NCI-H128 (cell line): ENCODE measurements around the gene SLC16A4.
"Not testable (repeated sequence)": the region's sequence is repeated elsewhere in the genome, so short reads cannot be mapped to it uniquely, and the experiment has no call there.

ENCODE experiments used
- DNase-seq: peaks from one replicate; lab custom pipeline; 2025; ENCODE audit not compliant: unreplicated experiment; lab: John Stamatoyannopoulos, UW

The SLC16A4 gene

DNA sequence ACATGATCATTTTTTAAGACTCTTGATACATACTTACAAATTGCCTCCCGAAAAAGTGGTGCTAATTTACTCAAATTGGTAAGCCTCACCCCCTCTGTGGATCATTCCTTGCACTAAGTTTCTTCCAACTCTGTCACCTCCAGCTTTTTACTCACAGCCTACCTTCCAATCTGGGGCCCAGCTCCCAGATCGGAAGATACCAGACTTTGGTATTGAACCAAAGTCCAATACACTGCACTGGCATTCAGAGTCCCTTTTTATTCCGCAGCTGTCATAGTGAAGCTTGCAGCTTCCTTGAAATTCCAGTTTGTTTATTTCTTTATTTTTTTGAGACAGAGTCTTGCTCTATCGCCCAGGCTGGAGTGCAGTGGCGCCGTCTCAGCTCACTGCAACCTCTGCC, 18.5 kb upstream of the SLC16A4 start:
- no peak for DNase-seq

DNA sequence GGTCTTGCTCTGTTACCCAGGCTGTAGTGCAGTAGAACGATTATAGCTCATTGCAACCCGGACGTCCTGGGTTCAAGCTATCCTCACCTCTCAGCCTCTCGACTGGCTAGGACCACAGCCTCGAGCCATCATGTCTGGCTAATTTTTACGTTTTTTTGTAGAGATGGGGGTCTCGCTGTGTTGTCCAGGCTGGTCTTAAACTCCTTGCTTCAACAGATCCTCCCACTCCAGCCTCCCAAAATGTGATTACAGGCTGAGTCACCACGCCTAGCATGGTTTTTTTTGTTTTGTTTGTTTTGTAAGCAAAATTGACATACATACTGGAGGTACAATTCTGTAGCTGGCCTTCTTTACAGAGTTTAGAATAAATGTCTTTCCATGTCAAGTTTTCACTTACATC, 17.7 kb upstream of the SLC16A4 start:
- no peak for DNase-seq

DNA sequence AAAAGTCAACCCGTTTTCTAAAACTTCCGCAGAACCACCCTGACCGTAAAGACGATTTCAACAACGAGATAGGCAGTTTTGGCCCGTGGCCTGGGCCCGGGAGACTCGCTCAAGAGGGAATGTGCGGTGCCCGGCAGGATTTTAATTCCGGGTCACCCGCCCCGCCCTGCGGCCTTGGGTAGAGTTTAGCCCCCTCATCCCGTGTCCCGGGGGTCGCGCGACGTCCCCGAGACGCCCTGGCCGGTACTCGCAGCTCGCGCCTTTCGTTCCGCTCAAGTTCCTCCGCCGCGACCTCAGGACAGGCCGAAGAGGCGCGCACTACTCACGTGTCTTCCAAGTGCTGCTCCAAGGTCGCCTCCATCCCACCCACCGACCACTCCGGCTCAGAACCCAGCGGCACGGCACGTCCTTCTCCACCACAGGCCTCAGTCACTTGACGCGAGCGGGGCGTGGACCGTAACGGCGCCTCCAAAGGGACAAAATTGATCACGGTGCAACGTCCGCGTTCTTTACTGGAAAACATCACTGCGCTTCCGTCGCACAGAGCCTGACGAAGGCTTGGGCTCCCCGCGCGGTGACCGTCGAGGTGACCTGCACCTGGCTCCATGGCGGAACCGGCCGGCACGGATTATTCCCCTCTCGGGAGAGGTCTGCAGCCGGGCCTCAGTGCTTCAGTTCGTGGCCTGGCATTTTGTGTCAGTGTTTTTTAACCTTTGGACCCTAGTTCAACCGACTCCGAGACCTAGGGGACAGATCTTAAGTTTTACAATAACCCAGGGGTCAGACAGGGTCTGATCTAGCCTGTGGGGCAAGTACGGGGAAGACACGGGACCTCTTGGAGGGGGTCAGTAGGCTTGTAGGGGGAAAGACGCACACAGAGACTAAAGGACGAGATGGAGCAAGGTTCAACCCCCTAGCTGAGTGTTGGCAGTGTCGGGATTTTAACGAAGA, 16.7 kb upstream of the SLC16A4 start, which contains the start of gene LAMTOR5:
Gene LAMTOR5, minus strand, starts transcription at position 435 of the 951 bp plus-strand sequence. Its CDS starts 74 bp downstream, at position 361.
- DNase-seq, result peak; percentile 86

DNA sequence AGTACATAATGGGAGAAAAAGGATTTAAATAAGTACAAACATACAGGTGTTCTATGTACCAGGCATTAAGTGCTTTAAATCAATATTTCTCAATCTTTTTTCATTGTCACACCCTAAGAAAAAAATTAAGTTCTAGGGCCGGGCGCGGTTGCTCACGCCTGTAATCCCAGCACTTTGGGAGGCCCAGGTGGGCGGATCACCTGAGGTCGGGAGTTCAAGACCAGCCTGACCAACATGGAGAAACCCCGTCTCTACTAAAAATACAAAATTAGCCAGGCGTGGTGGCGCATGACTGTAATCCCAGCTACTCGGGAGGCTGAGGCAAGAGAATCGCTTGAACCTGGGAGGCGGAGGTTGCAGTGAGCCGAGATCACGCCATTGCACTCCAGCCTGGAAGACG, 15.6 kb upstream of the SLC16A4 start:
- DNase-seq, result not testable (repeated sequence)

DNA sequence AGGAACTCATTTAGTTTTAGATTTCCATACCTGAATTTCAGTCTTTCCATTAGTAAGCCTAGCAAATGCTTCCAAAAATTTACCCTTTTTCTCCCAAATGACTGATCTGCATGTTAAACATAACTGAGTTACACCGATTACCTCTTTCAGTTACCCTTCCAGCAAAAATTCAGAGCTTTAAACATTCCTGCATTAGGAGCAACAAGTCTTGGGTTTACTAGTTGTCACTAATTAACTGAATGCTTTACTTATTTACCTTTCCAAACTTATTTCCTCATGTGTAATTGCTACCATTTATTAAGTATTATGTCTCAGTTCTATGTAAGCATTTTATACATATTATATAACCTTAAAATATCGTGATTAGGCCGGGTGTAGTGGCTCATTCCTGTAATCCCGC, 13.6 kb upstream of the SLC16A4 start:
- DNase-seq, result no peak

DNA sequence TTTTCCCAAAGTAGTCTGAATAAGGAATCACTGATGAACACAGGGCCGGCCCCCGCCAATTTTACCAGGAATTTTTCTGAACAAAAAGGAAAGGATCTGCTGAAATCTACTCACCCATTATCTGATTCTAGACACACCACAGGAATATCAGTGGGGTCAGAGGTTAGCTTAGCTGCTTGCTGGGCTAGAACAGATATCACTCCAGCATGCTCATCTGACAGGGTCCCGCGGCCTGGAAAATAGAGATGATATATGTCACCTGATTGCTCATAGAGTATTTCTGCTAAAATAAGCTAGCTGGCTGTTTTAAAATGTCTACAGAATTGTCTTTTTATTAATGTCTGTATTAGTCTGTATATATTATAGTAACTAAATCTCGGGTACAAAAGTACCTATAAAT, 13.0 kb upstream of the SLC16A4 start:
- no peak for DNase-seq

DNA sequence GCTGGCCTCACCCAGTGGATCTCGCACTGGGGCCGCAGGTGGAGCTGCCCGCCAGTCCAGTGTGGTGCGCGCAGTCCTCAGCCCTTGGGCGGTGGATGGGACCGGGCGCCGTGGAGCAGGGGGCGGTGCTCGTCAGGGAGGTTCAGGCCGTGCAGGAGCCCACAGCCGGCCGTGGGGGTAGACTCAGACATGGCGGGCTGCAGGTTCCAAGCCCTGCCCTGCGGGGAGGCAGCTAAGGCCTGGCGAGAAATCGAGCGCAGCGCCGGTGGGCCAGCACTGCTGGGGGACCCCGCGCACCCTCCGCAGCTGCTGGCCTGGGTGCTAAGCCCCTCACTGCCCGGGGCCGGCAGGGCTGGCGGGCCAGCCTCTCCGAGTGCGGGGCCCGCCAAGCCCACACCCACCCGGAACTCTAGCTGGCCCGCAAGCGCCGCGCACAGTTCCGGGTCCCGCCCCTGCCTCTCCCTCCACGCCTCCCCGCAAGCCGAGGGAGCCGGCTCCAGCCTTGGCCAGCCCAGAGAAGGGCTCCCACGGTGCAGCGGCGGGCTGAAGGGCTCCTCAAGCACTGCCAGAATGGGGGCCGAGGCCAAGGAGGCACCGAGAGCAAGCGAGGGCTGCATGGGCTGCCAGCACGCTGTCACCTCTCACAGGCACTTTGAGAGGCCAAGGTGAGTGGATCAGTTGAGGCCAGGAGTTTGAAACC, 5.6 kb upstream of the SLC16A4 start:
- not testable (repeated sequence) for DNase-seq

DNA sequence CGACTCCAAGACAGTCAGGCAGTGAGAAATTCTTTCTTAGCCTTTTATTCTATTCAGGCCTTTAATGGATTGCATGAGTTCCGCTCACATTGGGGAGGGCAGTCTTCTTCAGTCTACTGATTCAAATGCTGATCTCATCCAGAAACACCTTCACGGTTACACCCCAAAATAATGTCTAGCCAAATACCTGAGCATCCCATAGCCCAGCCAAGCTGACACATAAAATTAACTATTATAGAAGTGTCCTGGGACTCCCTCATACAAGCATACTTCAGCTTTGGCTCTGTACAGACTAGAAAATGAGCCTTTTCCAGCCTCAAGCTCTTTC, 3.6 kb upstream of the SLC16A4 start:
- DNase-seq, result no peak

DNA sequence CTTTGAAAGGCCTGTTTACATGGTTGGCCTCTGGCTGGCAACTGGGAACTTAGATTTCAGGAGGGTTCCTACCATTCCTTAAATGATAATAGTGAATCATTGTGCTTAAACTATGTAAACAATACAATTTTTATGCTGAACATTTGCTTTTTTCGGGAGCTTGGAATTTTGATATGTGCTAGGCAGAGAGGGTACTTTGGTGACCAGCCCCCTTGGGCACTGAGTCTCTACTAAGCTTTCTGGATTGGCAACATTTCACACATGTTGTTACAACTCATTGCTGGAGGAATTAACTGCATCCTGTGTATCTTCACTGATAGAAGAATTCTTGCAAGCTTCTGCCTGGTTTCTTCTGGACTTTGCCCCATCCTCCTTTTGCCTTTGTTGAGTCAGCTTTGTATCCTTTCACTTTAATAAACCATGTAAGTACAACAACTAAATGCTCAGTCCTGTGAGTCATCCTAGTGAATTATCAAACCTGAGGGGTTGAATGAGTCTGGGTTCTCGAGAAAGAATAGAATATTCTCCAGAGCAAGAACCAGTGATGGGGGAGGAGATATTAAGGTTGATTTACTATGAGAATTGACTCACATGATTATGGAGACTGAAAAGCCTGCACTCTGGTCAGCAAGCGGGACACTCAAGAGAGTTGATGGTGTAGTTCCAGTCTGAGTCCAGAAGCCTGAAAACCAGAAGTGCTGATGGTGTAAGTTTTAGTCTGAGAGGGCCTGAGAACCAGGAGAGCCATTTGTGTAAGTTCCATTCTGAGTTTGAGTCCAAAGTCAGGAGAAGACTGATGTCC, 3.1 kb upstream of the SLC16A4 start:
- DNase-seq, result no peak

DNA sequence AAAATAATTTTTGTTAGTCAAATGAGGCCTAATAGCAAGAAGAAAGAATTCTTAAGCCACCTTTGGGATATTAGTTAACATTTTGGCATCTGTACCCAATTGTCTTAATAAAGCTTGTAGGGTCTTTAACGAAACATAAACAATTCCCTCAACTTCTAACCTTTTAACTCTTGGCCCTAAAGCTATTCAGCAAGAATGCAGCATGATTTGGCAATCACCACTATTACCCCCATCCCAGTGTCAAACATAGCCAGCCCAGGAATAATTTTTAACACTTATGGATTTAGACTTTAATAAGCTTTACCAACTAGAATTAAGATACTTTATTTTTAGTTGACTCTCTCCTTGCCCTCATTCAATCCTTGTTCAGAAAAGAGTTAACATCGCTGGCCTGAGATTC, 2.5 kb upstream of the SLC16A4 start:
- no peak for DNase-seq

DNA sequence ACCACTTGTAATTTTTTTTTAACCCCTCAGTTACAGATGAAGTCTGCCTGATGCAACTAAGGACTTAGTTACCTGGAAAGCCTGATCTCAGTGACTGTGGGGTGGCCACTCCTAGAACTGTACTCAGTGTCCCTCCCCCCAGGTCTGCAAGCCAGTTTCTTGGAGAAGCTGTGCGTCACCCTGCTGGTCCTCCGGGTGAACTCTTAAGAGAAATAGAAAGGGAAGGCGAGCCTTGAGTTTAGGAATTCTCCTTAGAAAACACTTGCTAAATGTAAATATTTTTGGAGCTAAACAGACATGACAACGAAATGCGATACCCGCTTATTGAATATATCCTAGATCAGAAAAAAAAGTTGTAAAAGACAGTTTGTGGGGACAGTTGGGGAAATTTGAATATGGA, 730 bp downstream of the SLC16A4 start:
- DNase-seq, result no peak

DNA sequence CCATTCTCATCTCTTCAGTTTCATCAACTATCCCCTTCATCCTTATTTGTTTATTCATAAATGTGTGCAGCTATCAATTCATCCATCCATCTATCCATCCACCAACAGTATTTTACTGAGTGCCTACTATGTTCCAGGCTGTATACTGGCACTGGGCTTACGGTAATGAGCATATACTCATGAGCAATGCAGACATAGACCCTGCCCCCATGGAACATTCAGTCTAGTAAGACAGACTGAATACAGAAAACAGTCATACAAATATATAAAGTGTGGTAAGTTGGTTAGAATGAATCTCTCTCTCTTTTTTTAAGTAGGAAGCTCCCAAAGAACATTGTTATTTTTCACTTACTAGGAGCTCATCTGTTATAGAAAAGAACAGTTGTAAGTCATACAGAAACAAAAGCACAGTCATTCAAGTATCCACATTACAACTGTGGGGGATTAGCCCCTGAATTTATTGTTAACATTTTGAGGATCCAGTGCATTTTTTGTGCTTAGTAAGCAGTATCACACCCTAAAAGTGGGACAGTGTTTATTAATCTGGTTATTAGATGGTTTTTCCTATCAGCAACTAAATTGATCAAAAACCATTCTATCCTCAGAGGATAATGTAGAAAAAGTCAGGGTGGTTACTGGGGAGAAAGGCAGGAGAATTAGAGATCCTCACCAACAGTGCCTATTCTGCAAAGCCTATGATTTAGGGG, 3.6 kb downstream of the SLC16A4 start:
- no peak for DNase-seq

DNA sequence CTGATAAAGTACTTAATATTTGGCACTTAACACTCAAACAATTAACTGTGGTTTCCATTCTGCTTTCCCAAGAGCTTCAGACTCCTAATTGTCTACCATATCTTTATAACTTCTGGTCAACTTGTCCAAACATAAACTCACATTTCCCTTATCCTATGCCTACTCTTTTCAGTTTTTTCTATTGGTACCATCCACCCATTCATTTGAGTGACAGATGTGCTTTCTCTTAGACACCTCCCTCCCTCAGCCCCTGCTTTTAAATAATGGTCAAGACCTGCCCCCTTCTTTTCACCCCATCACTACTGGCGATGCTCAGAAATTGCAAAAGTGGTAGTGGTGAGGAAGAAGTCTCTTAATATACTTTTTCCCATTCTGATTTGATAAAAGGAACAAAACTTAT, 5.5 kb downstream of the SLC16A4 start:
- DNase-seq, result no peak

DNA sequence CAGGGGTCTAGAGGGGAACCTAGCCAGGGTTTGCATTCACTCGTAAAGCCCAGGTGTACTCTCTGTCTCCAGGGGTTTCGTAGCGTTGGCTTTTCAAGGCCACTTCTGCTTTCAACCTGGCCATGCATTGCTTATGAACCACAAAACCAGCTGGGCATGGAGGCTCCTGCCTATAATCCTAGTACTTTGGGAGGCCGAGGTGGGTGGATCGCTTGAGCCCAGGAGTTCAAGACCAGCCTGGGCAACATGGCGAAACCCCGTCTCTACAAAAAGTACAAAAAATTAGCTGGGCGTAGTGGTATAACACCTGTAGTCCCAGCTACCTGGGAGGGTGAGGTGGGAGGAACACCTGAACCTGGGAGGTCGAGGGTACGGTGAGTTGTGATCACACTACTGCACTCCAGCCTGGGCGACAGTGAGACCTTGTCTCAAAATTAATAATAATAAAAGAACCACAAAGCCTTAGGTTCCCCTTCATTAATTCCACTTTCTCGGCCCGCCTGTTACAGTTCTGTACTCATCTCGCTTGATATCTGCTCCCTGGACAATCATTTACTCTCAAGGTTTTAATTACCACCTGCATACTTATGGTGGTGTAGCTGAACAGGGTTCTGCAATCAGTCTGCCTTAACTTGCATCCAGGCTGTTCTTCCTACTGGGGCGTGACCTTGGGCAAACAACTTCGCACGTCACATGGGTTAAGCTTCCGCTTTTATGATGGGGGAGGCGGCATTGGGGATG, 6.1 kb downstream of the SLC16A4 start:
- DNase-seq, result no peak

DNA sequence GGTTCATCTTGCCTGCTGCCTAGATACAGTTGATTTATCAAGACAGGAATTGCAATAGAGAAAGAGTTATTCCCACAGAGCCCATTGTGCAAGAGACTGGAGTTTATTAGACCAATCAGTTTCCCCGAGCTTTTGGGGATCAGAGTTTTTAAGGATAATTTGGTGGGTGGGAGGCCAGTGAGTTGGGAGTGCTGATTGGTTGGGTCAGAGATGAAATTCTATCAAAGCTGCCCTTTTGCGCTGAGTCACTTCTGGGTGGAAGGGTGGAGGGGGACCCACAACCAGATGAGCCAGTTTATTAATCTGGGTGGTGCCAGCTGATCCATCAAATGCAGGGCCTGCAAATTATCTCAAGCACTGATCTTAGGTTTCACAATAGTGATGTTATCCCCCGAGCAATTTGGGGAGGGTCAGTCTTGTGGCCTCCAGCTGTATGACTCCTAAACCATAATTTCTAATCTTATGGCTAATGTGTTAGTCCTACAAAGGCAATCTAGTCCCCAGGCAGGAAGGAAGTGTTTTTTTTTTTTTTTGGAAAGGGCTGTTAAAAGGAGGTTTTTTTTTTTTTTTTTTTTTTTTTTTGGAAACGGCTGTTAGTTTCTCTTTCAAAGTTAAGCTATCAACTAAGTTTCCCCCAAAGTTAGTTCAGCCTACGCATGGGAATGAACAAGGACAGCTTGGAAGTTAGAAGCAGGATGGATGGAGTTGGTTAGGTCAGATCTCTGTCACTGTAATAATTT, 7.4 kb downstream of the SLC16A4 start:
- no peak for DNase-seq

DNA sequence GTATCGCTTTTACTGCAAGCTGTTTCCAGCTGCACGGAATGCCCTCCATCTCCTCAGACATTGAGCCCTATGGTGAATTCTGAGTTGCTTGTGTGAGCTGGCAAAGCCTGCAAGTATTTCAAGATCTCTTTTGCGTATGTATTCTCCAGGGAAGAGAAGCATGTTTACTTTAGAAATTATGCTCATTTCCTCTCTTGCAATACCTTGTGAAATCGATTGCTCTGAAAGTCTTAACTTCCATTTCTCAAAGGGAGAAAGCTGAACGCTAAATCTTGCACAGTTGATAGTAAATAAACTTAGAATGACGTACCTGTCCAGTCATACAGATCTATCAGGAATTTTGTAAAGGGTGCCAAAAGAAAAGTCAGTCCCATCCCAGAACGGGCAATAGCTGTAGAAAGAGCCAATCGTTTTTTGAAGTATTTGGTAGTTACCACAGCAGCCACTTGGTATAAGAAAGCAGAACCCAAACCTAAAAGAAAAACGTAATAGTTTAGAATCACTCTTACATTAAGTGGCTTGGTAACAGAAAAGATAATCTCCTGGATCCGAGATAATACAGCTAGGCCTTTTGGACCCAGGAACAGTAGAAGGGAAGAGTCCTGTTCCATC, 10.0 kb downstream of the SLC16A4 start:
- no peak for DNase-seq

DNA sequence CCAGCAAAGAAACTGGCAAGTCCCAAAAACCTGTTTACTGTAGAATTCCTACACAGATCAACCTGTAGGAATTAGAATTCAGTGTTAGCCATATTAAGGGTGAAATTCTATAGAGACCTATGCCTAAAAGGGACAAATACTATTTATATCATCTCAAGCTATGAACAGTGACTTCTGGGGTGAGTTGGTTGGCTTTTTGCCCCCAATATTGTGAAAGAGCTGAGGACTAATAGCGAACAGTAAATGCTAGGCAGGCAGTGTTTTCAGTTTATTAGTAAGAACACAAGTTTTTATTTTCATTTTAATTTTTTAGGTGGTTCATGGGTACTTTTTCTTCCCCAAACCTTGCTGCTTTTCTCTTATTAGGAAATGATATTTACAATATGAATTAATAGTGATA, 15.3 kb downstream of the SLC16A4 start:
- no peak for DNase-seq

DNA sequence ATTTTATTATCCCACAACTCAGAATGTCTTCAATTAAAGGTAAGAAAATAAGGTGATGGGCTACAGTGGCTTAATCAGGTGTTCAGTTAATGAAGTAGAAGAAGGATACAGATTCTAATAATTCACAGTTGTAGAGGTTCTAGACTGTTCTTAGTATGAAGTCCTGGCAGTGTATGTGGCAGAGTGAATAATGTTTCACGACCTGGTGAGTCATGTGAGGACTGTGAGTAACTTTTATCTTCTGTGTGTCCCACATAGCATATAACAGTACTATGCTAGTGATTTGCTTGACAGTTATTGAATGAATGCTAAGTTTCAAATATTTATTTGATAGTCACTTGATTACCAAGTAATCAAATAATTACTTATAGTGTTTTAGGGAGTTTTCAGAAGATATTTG, 20.0 kb downstream of the SLC16A4 start:
- no peak for DNase-seq

DNA sequence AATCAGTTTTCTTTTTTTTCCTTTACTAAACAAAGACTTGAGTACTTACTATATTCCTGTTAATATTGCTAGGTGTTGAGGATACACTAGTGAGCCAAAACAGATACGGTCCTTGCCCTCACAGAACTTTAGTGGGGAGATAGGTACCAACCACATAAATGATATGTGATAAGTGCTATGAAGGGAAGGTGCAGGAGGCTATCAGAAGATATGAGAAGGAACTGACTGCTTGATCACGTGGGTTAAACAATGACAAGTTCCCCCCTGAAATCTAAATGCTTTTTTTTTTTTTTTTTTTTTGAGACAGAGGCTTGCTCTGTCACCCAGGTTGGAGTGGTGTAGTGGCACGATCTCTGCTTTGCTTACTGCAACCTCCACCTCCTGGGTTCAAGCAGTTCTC, 26.6 kb downstream of the SLC16A4 start:
- DNase-seq, result no peak
